MCF 10A (cell line): ENCODE results near the gene RAB11FIP5. TPM values are rescaled to one million over a fixed set of nuclear protein-coding genes. Genes with fewer than 3 reads are reported as not detected.
A peak's percentile ranks its signal among the peaks of the same experiment; 100 is the strongest.
"Not testable (repeated sequence)": the region's sequence is repeated elsewhere in the genome, so short reads cannot be mapped to it uniquely, and the experiment has no call there.

Experiments
- BruUV-seq: library from RNA; stranded (reverse); fragments of 400-500 nt; replicated peaks from 2 replicates; lab custom pipeline; 2021; lab: Mats Ljungman, UMichigan
- CTCF ChIA-PET: fragments of 300-600 bp; sonication (Branson Sonifier 250); formaldehyde crosslinking; extraction: SDS; loops from one replicate; lab custom pipeline; 2021; ENCODE audit warnings: antibody characterized with exemption, inconsistent platforms; lab: Yijun Ruan, JAX
- POLR2A ChIA-PET: fragments of 300-600, 350-650 bp; sonication (Branson Sonifier 250); formaldehyde crosslinking; extraction: SDS; loops from one replicate; lab custom pipeline; 2020; ENCODE audit warnings: antibody characterized with exemption, inconsistent platforms; lab: Yijun Ruan, JAX
- DNase-seq: peaks from one replicate; pipeline ENCODE4 v3.0.0-alpha.2; 2018; ENCODE audit not compliant: unreplicated experiment
- H3K27ac Mint-ChIP-seq: one replicate; pipeline ENCODE4 v1.8.0; 2022; ENCODE audit warnings: mild to moderate bottlenecking, low read depth, mixed read lengths; ENCODE audit not compliant: unreplicated experiment
- H3K27me3 Mint-ChIP-seq: one replicate; pipeline ENCODE4 v1.8.0; 2022; ENCODE audit warnings: mixed read lengths; ENCODE audit not compliant: insufficient read depth, unreplicated experiment
- H3K36me3 Mint-ChIP-seq: one replicate; pipeline ENCODE4 v1.8.0; 2022; ENCODE audit warnings: mild to moderate bottlenecking, moderate library complexity, mixed read lengths; ENCODE audit not compliant: insufficient read depth, unreplicated experiment
- H3K4me1 Mint-ChIP-seq: one replicate; pipeline ENCODE4 v1.8.0; 2022; ENCODE audit warnings: mixed read lengths; ENCODE audit not compliant: insufficient read depth, unreplicated experiment
- H3K4me3 Mint-ChIP-seq: one replicate; pipeline ENCODE4 v1.8.0; 2022; ENCODE audit warnings: mild to moderate bottlenecking, moderate library complexity, mixed read lengths; ENCODE audit not compliant: unreplicated experiment
- H3K9me3 Mint-ChIP-seq: one replicate; pipeline ENCODE4 v1.8.0; 2022; ENCODE audit warnings: mixed read lengths; ENCODE audit not compliant: unreplicated experiment
- intact Hi-C: fragments of 100-400 bp; cut with micrococcal nuclease; formaldehyde crosslinking; loops from 2 replicates; pipeline ENCODE4 v1.14.1; 2022
- total RNA-seq: library from RNA; stranded (reverse); gene quantifications from 2 replicates; pipeline ENCODE4 v1.2.3, GENCODE V29; 2022
- TF ChIP-seq, protein P1 (sequence below): fragments of 200-600 bp; IDR thresholded peaks from one replicate; pipeline ENCODE4 v1.8.0; 2022; ENCODE audit warnings: antibody characterized with exemption, mild to moderate bottlenecking; ENCODE audit not compliant: unreplicated experiment

Gene RAB11FIP5
- total RNA-seq, 1 experiment from 2014 or later: 36.9 TPM

GRCh38 chr2:73100956-73101355 lies 11.8 kb downstream of the RAB11FIP5 start:
- DNase-seq: no peak
- Mint-ChIP-seq H3K27ac (no peak overlapping the region), H3K36me3 (peaks cover 34% of the 10 kb centered on the region), H3K9me3 (no peaks in the 10 kb centered on the region), H3K27me3 (no peaks in the 10 kb centered on the region), H3K4me1 (peaks cover 24% of the 10 kb centered on the region), H3K4me3 (no peak overlapping the region)
- TF ChIP-seq, protein P1, sequence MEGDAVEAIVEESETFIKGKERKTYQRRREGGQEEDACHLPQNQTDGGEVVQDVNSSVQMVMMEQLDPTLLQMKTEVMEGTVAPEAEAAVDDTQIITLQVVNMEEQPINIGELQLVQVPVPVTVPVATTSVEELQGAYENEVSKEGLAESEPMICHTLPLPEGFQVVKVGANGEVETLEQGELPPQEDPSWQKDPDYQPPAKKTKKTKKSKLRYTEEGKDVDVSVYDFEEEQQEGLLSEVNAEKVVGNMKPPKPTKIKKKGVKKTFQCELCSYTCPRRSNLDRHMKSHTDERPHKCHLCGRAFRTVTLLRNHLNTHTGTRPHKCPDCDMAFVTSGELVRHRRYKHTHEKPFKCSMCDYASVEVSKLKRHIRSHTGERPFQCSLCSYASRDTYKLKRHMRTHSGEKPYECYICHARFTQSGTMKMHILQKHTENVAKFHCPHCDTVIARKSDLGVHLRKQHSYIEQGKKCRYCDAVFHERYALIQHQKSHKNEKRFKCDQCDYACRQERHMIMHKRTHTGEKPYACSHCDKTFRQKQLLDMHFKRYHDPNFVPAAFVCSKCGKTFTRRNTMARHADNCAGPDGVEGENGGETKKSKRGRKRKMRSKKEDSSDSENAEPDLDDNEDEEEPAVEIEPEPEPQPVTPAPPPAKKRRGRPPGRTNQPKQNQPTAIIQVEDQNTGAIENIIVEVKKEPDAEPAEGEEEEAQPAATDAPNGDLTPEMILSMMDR: no peak
- ChIA-PET CTCF (interaction anchor here (0.6 to 2.3 kb wide), 2 partner anchors 63 to 329 kb away, joined by 7 to 11 read pairs; no protein-coding TSS in a partner anchor), POLR2A (no interaction called here)
- no TSS peak for BruUV-seq
- intact Hi-C loops: no loop called here

GRCh38 chr2:73099486-73099885 lies 13.3 kb downstream of the RAB11FIP5 start:
- Mint-ChIP-seq H3K27me3 (no peaks in the 10 kb centered on the region), H3K36me3 (peaks cover 28% of the 10 kb centered on the region), H3K4me1 (peaks cover 13% of the 10 kb centered on the region), H3K9me3 (no peaks in the 10 kb centered on the region), H3K4me3 (no peak overlapping the region), H3K27ac (no peak overlapping the region)
- POLR2A ChIA-PET: interaction anchor here (1.3 kb wide), 1 partner anchor 12 kb away, joined by 6 read pairs; no protein-coding TSS in a partner anchor
- no peak for DNase-seq
- no TSS peak for BruUV-seq
- CTCF ChIA-PET: interaction anchor here (0.5 to 2.3 kb wide), 6 partner anchors 14 to 1347 kb away, joined by 3 to 11 read pairs (median 6); no protein-coding TSS in a partner anchor
- intact Hi-C loops: no loop called here
- TF ChIP-seq, protein P1: no peak

DNA sequence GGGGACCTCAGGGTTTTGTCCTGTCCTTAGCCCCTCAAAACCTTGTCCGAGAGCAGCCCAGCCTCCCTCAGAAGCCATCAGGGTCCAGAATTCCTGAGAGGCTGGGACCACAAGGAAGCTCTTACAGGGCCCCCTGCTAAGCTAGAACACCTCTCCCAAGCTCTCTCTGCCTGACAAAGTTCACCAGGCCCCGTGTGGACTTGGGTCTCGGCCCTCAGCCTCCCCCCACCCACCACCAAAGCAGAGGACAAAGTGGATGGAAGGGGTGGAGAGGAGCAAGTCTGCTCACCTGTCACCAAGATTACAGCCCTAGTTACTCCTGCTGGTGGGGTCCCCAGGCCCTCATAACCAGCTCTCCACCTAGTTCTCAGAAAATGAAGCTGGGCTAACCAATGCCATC lies 16.8 kb downstream of the RAB11FIP5 start:
- Mint-ChIP-seq H3K9me3 (no peaks in the 10 kb centered on the region), H3K27me3 (no peaks in the 10 kb centered on the region), H3K4me3 (no peak overlapping the region), H3K27ac (no peak overlapping the region), H3K4me1 (peaks cover 13% of the 10 kb centered on the region), H3K36me3 (peaks cover 14% of the 10 kb centered on the region)
- intact Hi-C loops: no loop called here
- BruUV-seq: no TSS peak
- TF ChIP-seq, protein P1: no peak
- no peak for DNase-seq
- ChIA-PET POLR2A (interaction anchor here (3.0 kb wide), 1 partner anchor 16 kb away, joined by 11 read pairs; the partner anchor contains the start of gene RAB11FIP5), CTCF (interaction anchor here (0.7 to 4.8 kb wide), 4 partner anchors 10 to 81 kb away, joined by 4 to 37 read pairs (median 6); no protein-coding TSS in a partner anchor)

- intact Hi-C loops, H3K9me3 Mint-ChIP-seq, H3K4me3 Mint-ChIP-seq, H3K27me3 Mint-ChIP-seq, DNase-seq, BruUV-seq: not testable (repeated sequence)
- Mint-ChIP-seq H3K27ac (peak overlapping the region; percentile 59), H3K4me1 (peaks cover 31% of the 10 kb centered on the region), H3K36me3 (peaks cover 10% of the 10 kb centered on the region)
- ChIA-PET CTCF (interaction anchor here (0.6 to 4.8 kb wide), 5 partner anchors 8 to 206 kb away, joined by 3 to 37 read pairs (median 4); no protein-coding TSS in a partner anchor), POLR2A (interaction anchor here (0.7 kb wide), 1 partner anchor 321 kb away, joined by 3 read pairs; no protein-coding TSS in a partner anchor)
Observed at GRCh38 chr2:73093601-73094218, 19.0 kb downstream of the RAB11FIP5 start.
